NT2/D1 (cell line): ENCODE measurements around the gene STOML3.
A peak's percentile ranks its signal among the peaks of the same experiment; 100 is the strongest.

ENCODE experiments used
- DNase-seq: peaks from one replicate; pipeline ENCODE4 v3.0.0-alpha.2; 2011; ENCODE audit warnings: low read depth, low spot score
- H3K27me3 ChIP-seq: 2 replicates; pipeline ENCODE4 v1.6.0; 2011; ENCODE audit warnings: mild to moderate bottlenecking; ENCODE audit not compliant: insufficient read length, insufficient read depth
- H3K36me3 ChIP-seq: 2 replicates; pipeline ENCODE4 v1.6.1; 2011; ENCODE audit warnings: mild to moderate bottlenecking, low read length, mixed read lengths; ENCODE audit not compliant: insufficient read depth, insufficient read length
- H3K4me1 ChIP-seq: 2 replicates; pipeline ENCODE4 v1.5.1; 2011; ENCODE audit not compliant: insufficient read depth, insufficient read length
- H3K4me3 ChIP-seq: 2 replicates; pipeline ENCODE4 v1.5.1; 2011; ENCODE audit warnings: low read depth; ENCODE audit not compliant: insufficient read length
- H3K9ac ChIP-seq: 2 replicates; pipeline ENCODE4 v1.6.0; 2011; ENCODE audit warnings: low read depth; ENCODE audit not compliant: insufficient read length
- H3K9me3 ChIP-seq: 2 replicates; pipeline ENCODE4 v1.5.1; 2011; ENCODE audit warnings: mild to moderate bottlenecking, low read length; ENCODE audit not compliant: insufficient read depth
- SUZ12 ChIP-seq: IDR thresholded peaks from 2 replicates; pipeline ENCODE4 v1.6.1; 2011; ENCODE audit not compliant: insufficient read length, insufficient read depth; ENCODE audit errors: extremely low read depth
- YY1 ChIP-seq: IDR thresholded peaks from 2 replicates; pipeline ENCODE4 v1.6.1; 2011; ENCODE audit not compliant: insufficient read length, insufficient read depth
- ZNF274 ChIP-seq: IDR thresholded peaks from 2 replicates; pipeline ENCODE4 v1.6.1; 2011; ENCODE audit warnings: mild to moderate bottlenecking, low read depth, low read length

The STOML3 gene

DNA sequence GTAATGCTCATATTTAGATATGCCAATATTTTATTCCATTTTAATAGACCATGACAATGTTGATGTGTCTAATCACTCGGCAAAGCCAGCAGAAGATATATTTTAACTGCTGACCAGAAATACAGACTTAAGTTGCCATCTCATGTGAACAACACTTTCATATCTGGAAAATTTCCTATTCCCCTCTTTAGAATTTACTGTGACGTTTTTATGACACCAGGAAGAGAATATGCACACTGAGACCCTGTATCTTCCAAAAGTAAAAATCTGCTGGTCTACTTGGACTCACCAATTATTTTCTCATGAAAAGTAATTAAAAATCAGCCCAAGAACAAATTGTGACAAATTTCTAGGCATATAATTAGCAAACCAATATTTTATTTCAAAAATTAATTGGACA lies 45.2 kb upstream of the STOML3 start:
- H3K9ac ChIP-seq, result peak overlapping the region; percentile 22
- DNase-seq, result no peak
- H3K27me3 ChIP-seq, result no peaks in the 10 kb centered on the region
- peaks cover 16% of the 10 kb centered on the region for H3K36me3 ChIP-seq
- H3K9me3 ChIP-seq, result no peaks in the 10 kb centered on the region
- H3K4me1 ChIP-seq, result no peaks in the 10 kb centered on the region
- TF ChIP-seq ZNF274, result no peak
- TF ChIP-seq YY1, result no peak
- no peak for TF ChIP-seq SUZ12
- H3K4me3 ChIP-seq, result peak overlapping the region; percentile 74

DNA sequence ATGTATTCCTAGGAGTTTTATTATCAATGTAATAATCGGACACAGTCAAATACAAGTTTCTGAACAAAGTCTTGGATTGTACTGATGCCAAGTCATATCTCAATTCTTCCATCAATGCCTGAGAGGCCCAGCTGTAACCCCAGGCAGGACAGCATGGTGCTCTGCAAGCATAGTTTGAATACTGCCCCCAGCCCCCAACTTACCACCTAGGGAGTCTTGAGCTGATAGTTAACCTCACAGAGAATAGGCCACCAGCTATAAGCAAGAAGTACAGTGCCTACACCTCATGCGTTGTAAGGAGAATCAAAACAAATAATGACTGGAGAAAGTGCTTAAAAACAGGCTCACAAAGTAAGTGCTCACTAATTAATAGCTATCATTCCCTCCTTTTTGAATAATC lies 44.6 kb upstream of the STOML3 start:
- no peak for DNase-seq
- Histone ChIP-seq H3K36me3 (peaks cover 22% of the 10 kb centered on the region), H3K4me1 (no peaks in the 10 kb centered on the region), H3K9ac (no peak overlapping the region), H3K27me3 (no peaks in the 10 kb centered on the region), H3K9me3 (no peaks in the 10 kb centered on the region), H3K4me3 (peak overlapping the region; percentile 74)
- TF ChIP-seq ZNF274 (no peak), SUZ12 (no peak), YY1 (no peak)

DNA sequence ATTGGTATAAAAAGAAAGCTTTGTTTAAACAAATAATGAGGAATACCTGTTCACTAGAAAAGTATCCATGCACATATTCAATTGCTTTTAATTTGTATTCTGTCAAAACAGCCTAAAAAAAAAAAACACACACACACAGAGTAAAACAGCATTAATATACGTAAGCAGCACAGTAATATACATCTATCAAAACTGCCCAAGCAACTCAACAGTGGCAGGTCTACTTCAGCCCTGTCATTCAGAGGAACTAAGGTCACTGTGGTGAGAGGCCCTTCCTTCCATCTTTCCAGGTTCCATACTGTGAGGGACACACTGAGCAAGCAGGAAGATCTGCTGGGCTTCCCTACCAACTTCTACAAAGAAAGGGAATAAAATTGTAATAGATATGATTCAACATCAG lies 43.5 kb upstream of the STOML3 start:
- DNase-seq, result no peak
- H3K36me3 ChIP-seq, result peaks cover 28% of the 10 kb centered on the region
- no peak overlapping the region for H3K4me3 ChIP-seq
- H3K4me1 ChIP-seq, result no peaks in the 10 kb centered on the region
- TF ChIP-seq SUZ12 (no peak), YY1 (no peak), ZNF274 (no peak)
- H3K9ac ChIP-seq, result no peak overlapping the region
- H3K27me3 ChIP-seq, result no peaks in the 10 kb centered on the region
- no peaks in the 10 kb centered on the region for H3K9me3 ChIP-seq

DNA sequence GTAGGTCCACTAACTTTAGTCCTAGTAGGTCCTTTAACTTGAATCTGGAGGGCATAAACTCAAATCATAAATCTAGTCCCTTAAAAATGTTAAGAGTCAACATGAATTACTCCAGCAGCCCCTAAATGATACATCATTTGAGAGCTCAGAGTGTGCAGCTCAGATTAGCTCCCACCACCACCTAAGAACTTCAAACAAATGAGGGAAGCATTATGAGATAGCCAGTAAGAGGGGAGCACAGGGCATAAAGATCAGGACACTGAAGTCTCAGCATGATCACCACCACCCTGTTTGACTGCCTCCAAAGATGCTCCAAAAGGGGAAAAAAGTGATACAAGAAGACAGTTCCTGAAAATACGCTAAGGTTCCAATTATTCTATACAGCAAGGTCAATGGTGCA lies 41.5 kb upstream of the STOML3 start:
- no peak for TF ChIP-seq ZNF274
- TF ChIP-seq SUZ12, result no peak
- no peak for TF ChIP-seq YY1
- Histone ChIP-seq H3K4me3 (no peak overlapping the region), H3K9me3 (no peaks in the 10 kb centered on the region), H3K9ac (no peak overlapping the region), H3K4me1 (no peaks in the 10 kb centered on the region), H3K27me3 (no peaks in the 10 kb centered on the region), H3K36me3 (peaks cover 45% of the 10 kb centered on the region)
- DNase-seq, result no peak

DNA sequence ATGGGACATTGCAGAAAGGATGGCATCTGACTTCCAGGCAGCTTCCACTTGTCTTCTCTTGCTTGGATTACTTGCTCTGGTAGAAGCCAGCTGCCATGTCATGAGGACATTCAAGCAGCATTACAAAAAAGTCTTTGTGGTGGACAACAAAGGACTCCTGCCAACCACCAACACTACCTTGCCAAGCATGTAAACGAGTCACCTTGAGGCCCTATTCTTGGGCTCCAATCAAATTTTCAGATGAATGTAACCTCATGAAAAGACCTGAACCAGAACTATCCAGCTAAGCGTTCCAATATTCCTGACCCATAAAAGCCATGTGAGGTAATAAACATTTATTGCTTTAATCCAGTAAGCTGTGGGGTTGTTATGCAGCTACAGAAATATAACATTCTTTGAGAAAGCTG lies 34.8 kb upstream of the STOML3 start:
- no peak for DNase-seq
- H3K9ac ChIP-seq, result no peak overlapping the region
- no peaks in the 10 kb centered on the region for H3K27me3 ChIP-seq
- H3K9me3 ChIP-seq, result no peaks in the 10 kb centered on the region
- no peak for TF ChIP-seq YY1
- TF ChIP-seq SUZ12, result no peak
- TF ChIP-seq ZNF274, result no peak
- H3K36me3 ChIP-seq, result peaks cover 75% of the 10 kb centered on the region
- no peaks in the 10 kb centered on the region for H3K4me1 ChIP-seq
- no peak overlapping the region for H3K4me3 ChIP-seq

DNA sequence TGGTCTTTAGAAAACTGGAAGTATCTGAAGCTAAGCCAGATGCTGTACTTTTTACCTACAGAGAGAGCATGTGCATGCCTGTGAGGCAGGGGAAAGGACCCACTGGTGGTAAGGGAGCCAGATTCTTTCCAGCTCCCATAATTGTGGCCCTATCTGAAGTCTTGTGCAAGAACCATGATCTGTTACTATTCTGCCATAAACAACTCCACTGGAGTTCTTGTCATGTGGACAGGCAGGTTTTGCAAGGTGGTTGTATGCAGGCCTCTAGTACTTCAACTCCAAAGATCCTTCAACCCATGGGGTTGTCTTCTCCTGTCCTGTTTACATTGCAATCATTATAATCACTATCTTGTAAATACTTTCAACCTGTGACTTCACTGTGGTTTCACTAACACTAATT lies 33.1 kb upstream of the STOML3 start:
- Histone ChIP-seq H3K4me1 (no peaks in the 10 kb centered on the region), H3K9ac (peak overlapping the region; percentile 18), H3K4me3 (no peak overlapping the region), H3K9me3 (no peaks in the 10 kb centered on the region), H3K27me3 (no peaks in the 10 kb centered on the region), H3K36me3 (peaks cover 67% of the 10 kb centered on the region)
- TF ChIP-seq YY1, result no peak
- DNase-seq, result no peak

DNA sequence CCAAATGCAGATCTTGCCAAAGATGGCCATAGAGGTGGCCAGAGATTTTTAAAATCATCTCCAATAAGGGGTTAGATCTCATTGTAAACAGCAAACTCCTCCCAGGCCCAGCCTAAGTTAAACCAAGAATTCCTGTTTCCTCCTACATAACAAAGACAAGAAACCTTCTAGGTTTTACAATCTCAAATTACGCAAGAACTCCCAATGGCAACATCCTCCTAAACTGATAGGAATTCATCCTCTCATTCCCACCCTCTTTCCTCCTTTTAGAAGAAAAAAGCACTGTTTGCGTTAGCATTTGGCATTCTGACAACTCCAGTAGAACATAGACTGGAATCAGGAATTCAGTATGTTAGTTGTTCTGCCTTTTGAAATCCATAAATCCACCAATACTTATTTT lies 32.7 kb upstream of the STOML3 start:
- Histone ChIP-seq H3K4me3 (no peak overlapping the region), H3K36me3 (peaks cover 62% of the 10 kb centered on the region), H3K4me1 (no peaks in the 10 kb centered on the region), H3K27me3 (no peaks in the 10 kb centered on the region), H3K9me3 (no peaks in the 10 kb centered on the region), H3K9ac (no peak overlapping the region)
- TF ChIP-seq YY1 (no peak), ZNF274 (no peak), SUZ12 (no peak)
- peak; percentile 47 for DNase-seq

DNA sequence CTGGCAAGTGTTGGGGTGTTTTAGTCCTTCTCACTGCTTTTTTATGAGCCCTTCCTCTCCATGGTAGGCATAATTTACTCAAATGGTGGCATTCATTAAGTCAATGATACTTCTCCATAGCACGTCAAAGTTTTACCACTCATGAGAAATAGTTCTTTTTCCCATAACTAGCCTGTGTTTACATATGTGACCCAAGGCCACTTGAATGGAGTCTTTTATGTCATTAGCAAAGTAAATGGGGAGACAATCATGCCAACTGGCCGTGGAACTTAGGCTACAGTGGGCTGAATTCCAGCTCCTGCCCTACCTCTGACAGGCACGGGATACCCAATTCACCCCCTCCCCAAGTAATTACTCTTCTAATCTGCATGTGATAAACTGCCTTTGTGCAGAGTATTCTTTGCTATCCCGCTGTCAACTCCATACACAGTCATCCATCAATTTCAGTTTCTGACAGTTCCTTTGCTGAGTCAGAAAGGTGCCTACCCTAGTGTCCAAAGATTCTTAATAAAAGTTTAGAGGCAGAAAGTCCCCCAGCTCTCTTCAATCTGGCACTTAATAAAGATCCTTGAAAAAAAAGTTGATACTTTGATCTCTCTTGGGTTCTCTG lies 30.3 kb upstream of the STOML3 start:
- no peaks in the 10 kb centered on the region for H3K27me3 ChIP-seq
- TF ChIP-seq SUZ12, result no peak
- no peak for TF ChIP-seq ZNF274
- TF ChIP-seq YY1, result no peak
- peaks cover 60% of the 10 kb centered on the region for H3K36me3 ChIP-seq

More for the DNA sequence above, 30.3 kb upstream of the STOML3 start:
- Histone ChIP-seq H3K9me3 (no peaks in the 10 kb centered on the region), H3K9ac (no peak overlapping the region), H3K4me3 (no peak overlapping the region), H3K4me1 (no peaks in the 10 kb centered on the region)
- no peak for DNase-seq
